SK-N-SH treated with all-trans-retinoic acid at 6 μM for 48 hours (cell line): ENCODE data around the gene TSPAN15.

Experiments
- ESRRG ChIP-seq: fragments of 250-450 bp; sonication (Bioruptor Pico); IDR thresholded peaks from 2 replicates; pipeline ENCODE4 v1.6.1; 2021; ENCODE audit warnings: mild to moderate bottlenecking
- TOX ChIP-seq: fragments of 250-450 bp; sonication (Bioruptor Pico); IDR thresholded peaks from 2 replicates; pipeline ENCODE4 v1.8.0; 2021; ENCODE audit warnings: mild to moderate bottlenecking, moderate library complexity, borderline replicate concordance
- ZNF565 ChIP-seq: fragments of 450-650 bp; formaldehyde crosslinking; conservative IDR thresholded peaks from 2 replicates; pipeline ENCODE4 v1.5.0; 2020; ENCODE audit warnings: low read depth, mild to moderate bottlenecking, moderate library complexity
- TF ChIP-seq, protein P1 (sequence below): fragments of 250-450 bp; sonication (Bioruptor Pico); IDR thresholded peaks from 2 replicates; pipeline ENCODE4 v1.8.0; 2020; ENCODE audit warnings: mild to moderate bottlenecking, moderate library complexity, borderline replicate concordance

DNA sequence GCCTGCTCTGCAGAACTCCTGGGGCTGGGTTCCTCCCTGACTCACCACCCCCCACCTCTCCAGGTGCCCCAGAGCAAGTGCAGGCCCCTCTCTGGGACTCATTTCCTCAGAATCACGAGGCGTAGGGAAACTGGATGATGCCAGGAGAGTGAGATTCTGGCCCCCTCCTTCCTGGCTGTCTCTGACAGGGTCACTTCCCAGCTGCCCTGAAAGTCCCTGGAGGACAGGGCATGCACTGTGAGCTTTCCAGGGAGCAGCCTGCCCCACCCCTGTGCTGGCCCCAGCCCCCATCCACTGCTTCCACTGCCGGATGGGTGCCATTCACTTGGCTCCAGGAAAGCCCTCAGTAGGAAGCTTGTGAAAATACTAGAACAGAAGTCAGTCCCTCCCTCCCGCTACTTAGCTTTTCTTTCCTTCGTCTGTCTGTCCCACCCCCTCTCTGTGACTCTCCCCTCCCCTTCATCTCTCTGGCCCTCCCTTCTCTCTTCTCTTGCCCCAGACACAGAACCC is 44.9 kb upstream of the TSPAN15 start:
- TF ChIP-seq, protein P1, sequence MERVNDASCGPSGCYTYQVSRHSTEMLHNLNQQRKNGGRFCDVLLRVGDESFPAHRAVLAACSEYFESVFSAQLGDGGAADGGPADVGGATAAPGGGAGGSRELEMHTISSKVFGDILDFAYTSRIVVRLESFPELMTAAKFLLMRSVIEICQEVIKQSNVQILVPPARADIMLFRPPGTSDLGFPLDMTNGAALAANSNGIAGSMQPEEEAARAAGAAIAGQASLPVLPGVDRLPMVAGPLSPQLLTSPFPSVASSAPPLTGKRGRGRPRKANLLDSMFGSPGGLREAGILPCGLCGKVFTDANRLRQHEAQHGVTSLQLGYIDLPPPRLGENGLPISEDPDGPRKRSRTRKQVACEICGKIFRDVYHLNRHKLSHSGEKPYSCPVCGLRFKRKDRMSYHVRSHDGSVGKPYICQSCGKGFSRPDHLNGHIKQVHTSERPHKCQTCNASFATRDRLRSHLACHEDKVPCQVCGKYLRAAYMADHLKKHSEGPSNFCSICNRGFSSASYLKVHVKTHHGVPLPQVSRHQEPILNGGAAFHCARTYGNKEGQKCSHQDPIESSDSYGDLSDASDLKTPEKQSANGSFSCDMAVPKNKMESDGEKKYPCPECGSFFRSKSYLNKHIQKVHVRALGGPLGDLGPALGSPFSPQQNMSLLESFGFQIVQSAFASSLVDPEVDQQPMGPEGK = no peak
- TF ChIP-seq ESRRG (CRISPR knock-in tag) (no peak), TOX (CRISPR knock-in tag) (no peak), ZNF565 (CRISPR knock-in tag) (no peak)
